GM21717 (cell line): ENCODE data around the gene SCYGR1.
"Not testable (repeated sequence)": the region's sequence is repeated elsewhere in the genome, so short reads cannot be mapped to it uniquely, and the experiment has no call there.

Experiments
- ATAC-seq: cut with Tn5 transposase; IDR thresholded peaks from one replicate; pipeline ENCODE4 v1.9.1; 2021; ENCODE audit warnings: mild to moderate bottlenecking, moderate library complexity; ENCODE audit not compliant: unreplicated experiment

The SCYGR1 gene

GRCh38 chr2:227404585-227405271 lies 17.0 kb upstream of the SCYGR1 start:
- ATAC-seq: no peak

DNA sequence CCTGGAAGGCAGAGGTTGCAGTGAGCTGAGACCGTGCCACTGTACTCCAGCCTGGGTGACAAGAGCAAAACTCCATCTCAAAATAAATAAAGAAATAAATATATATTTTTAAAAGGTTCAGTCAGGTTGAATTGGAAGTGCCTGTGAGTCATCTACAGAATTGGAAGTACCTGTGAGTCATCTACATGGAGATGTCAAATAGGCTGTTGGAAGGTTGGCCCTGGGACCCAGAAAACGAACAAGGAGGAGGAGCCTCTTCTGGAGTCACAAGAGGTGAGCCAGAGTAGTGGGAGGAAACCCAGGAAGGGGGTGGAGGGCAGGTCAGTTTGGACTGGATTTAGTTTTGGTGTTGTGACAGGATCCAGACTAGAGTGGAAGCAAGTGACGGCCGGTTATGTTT lies 15.2 kb upstream of the SCYGR1 start:
- no peak for ATAC-seq

DNA sequence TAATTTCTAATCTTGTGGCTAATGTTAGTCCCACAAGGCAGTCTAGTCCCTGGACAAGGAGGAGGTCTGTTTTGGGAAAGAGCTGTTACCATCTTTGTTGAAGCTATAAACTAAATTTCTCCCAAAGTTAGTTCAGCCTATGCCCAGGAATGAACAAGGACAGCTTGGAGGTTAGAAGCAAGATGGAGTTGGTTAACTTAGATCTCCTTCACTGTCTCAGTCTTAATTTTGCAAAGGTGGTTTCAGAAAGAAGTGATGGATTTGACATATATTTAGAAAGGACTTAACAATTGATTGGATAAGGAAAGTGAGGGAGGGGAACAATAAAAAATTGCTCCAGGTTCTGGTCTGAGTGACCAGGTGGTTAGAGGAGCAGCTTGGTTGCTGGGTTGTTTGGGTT lies 14.6 kb upstream of the SCYGR1 start:
- no peak for ATAC-seq

DNA sequence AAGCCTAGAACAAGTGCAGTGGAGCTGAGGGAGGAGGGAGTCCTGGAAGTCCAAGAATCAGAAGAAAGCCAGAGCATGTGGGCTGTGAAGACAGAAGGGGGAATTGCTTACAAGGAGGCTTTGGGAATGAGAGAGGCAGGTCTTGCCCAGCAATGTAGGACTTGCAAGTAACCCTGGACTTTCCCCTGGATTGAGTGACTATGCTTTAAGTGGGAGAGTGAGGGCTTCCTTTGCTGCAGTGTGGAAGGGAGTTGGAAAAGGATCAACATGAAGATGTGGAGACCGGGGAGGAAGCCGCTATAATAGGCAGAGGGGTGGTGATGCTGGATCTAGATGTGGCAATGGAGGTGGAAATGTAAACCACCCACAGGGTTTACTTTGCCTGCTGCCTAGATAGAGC lies 13.8 kb upstream of the SCYGR1 start:
- no peak for ATAC-seq

- ATAC-seq: no peak
These were observed 11.2 kb upstream of the SCYGR1 start for GRCh38 chr2:227398684-227399670.

GRCh38 chr2:227397562-227397961 lies 9.8 kb upstream of the SCYGR1 start:
- ATAC-seq: no peak

- ATAC-seq: no peak
These were observed 7.8 kb upstream of the SCYGR1 start for GRCh38 chr2:227395556-227395955.

DNA sequence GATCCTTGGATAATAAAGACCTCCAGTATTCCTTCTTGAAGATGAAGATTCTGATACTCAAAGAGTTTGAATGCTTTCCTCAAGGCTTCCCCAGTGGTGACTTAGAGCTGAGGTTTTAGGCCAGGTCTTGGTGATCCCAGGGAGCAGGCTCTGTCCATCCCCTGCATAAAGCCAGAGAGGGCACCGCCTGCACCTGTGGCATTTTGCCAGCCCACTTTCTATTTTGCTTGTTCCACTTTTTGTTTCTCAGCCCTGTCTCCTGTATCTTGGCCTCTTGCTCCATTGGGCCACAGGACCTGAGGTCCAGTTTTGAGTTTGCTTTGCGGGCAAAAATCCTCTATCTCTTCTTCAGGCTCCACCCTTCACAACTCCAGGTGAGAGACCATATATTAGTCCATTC lies 6.7 kb upstream of the SCYGR1 start:
- ATAC-seq: no peak

- no peak for ATAC-seq
These were observed 2.9 kb upstream of the SCYGR1 start for GRCh38 chr2:227390468-227391256.

DNA sequence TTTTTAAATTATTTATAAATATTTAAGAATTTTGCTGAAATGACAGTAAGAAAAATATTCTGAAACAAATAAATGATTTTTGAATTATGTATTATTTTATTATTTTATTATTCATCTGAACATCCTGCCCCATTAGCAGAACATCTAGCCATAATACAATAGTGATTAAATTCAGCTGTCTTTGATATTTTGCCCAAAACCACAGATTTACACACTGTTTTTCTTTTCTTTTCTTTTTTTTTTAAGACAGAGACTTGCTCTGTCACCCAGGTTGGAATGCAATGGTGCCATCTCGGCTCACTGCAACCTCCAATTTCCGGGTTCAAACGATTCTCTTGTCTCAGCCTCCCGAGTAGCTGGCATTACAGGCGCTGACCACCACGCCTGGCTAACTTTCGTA lies 1.9 kb upstream of the SCYGR1 start:
- no peak for ATAC-seq

GRCh38 chr2:227389231-227389630 lies 1.5 kb upstream of the SCYGR1 start:
- ATAC-seq: no peak

DNA sequence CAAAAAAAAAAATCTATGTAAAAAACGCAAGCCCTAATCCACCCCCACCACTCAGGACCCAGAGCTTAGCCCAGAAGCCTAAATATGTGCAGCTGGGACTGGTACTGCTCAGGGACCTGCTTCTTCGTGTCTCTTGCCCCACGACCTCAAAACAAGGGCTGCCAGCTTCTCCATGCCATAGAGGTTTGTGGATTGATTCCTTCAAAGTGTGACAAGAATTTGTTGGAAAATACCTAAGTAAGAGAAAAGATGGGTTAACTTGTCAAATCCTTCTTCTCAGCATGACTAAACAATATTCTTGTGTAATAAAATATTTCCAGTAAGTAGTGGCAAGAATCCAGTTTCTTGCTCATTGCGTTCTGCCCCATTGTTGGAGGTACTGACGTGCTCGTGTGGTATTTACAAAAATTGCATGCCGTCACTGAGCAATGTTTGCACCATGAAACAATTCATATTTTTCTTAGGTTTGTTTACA lies 825 bp upstream of the SCYGR1 start:
- no peak for ATAC-seq

DNA sequence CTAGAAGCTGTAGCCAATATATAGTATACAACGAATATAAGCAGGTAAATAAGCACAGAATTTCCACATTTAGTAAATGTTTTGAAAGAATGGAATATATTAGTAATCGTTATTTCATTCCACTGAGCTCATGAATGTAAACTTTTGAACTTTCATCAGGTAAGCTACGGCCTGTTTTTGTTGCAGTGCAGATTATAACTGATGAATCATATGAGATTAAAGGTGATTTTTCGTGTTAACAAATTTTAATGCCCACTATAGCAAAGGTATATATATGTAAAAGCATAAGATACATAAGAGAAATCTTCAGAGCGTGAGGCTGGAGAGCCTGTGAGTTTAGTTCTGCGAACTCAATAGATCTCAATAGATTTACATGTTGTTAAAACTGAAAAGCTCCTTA lies 1.1 kb downstream of the SCYGR1 start:
- no peak for ATAC-seq

DNA sequence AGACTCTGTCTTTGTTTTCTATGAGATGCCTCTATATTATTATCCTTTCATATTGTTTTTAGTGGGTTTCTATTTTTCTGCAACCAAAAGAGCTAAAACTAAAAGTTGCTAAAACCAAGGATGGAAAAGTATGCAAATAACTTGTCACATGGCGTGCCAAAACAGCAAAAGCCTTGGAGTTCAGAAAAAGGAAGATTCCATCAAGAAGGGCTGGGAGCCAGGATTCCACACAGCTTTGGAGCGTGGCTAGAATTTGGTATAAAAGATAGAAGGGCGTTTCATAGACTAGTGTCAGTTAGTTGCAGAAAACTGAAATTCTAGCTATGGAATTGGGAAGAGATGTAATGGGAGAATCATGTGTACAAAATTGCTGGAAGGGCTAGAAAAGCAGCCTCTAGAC lies 4.1 kb downstream of the SCYGR1 start:
- ATAC-seq: no peak

- not testable (repeated sequence) for ATAC-seq
These were observed 5.4 kb downstream of the SCYGR1 start for GRCh38 chr2:227382241-227382835.

GRCh38 chr2:227379095-227379494 lies 8.7 kb downstream of the SCYGR1 start, which contains the start of gene TM4SF20:
Gene TM4SF20, minus strand, starts transcription at chr2:227379306. Its CDS starts 38 bp downstream, at chr2:227379268.
- no peak for ATAC-seq

GRCh38 chr2:227378371-227378782 lies 9.4 kb downstream of the SCYGR1 start:
- ATAC-seq: no peak

GRCh38 chr2:227377467-227378351 lies 10.0 kb downstream of the SCYGR1 start:
- ATAC-seq: no peak

DNA sequence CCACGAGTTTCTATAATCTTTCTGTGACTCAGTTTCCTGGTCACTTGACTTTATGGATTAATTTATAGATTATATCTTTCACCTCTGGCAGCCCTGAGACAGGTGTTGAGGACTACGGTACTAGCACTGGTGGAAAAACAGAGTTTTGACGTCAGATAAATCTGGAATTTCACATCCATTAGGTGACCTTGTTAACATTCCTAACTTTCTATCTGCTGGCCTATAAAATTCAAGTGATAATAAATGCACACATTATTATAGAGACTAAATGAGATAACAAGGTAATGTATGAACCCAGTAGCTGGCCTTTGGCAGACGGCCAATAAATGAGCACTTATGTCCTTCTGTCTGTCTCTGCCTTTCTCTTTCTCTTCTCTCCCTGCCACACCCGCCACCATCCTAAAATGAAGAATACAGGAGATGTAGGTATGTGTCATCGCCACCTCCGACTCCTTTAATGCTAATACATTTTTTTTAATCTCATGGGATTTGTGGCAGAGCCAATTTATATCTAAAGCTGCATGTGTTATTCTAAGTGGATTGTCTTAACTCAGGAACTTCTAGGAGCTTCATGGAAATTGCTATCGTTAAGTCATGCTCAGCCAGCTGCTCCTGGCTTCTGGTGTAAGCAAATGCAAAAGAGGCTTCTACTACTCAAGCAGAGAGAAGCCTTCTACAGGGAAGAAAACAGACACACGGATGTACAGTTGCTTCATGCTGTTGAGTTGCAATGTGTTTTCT lies 10.9 kb downstream of the SCYGR1 start:
- no peak for ATAC-seq
